HEK293 (cell line): ENCODE data around the gene ASB4.

Source experiments
- CTCF ChIA-PET: fragments of 350-600 bp; formaldehyde crosslinking; extraction: SDS; loops from one replicate; lab custom pipeline; 2021; ENCODE audit warnings: antibody characterized with exemption; lab: Yijun Ruan, JAX
- POLR2A ChIA-PET: fragments of 300-600 bp; formaldehyde crosslinking; extraction: SDS; loops from one replicate; lab custom pipeline; 2020; ENCODE audit warnings: antibody characterized with exemption, inconsistent platforms; lab: Yijun Ruan, JAX
- H3K27ac ChIP-seq: fragments of 200-500 bp; sonication (Bioruptor generic); 2 replicates; pipeline ENCODE4 v1.5.1; 2014; ENCODE audit warnings: low read depth, low read length, control low read depth, inconsistent platforms; ENCODE audit errors: extremely low read depth
- H3K36me3 ChIP-seq, 2 experiments: fragments of 200-500 bp in 1 of 2; sonication (Bioruptor generic) in 1 of 2; 1 replicate in 1 of 2; 2 replicates in 1 of 2; pipeline ENCODE4 v1.5.1; 2014 to 2017; ENCODE audit warnings: inconsistent platforms in 2 of 2, low read length in 2 of 2; ENCODE audit not compliant: control insufficient read depth in 2 of 2, insufficient read depth in 1 of 2
- H3K4me1 ChIP-seq: fragments of 200-500 bp; sonication (Bioruptor generic); 2 replicates; pipeline ENCODE4 v1.5.1; 2014; ENCODE audit warnings: mild to moderate bottlenecking, low read length, inconsistent platforms; ENCODE audit not compliant: control insufficient read depth, insufficient read depth
- H3K4me3 ChIP-seq: 2 replicates; pipeline ENCODE4 v1.5.1; 2011; ENCODE audit warnings: low read depth, mild to moderate bottlenecking, control low read depth, low read length, moderate library complexity
- H3K9me3 ChIP-seq: fragments of 200-500 bp; sonication (Bioruptor generic); 2 replicates; pipeline ENCODE4 v1.5.1; 2014; ENCODE audit warnings: low read depth, low read length, inconsistent platforms; ENCODE audit not compliant: control insufficient read depth, insufficient read depth
- KLF1 ChIP-seq: fragments of 450-650 bp; formaldehyde crosslinking; IDR thresholded peaks from 2 replicates; pipeline ENCODE4 v1.5.1; 2016; ENCODE audit warnings: missing biosample characterization, missing genetic modification characterization
- SCRT1 ChIP-seq: fragments of 450-650 bp; formaldehyde crosslinking; IDR thresholded peaks from 2 replicates; pipeline ENCODE4 v1.5.1; 2016; ENCODE audit warnings: missing biosample characterization, missing genetic modification characterization, borderline replicate concordance
- SCRT2 ChIP-seq: fragments of 450-650 bp; formaldehyde crosslinking; IDR thresholded peaks from 2 replicates; pipeline ENCODE4 v1.5.1; 2016; ENCODE audit warnings: missing biosample characterization, missing genetic modification characterization
- SP3 ChIP-seq: fragments of 450-650 bp; formaldehyde crosslinking; IDR thresholded peaks from 2 replicates; pipeline ENCODE4 v1.5.1; 2016; ENCODE audit warnings: missing biosample characterization, missing genetic modification characterization
- TRIM28 ChIP-seq: IDR thresholded peaks from 2 replicates; pipeline ENCODE4 v1.6.1; 2011; ENCODE audit warnings: low read length, control low read depth, borderline replicate concordance
- ZBTB8A ChIP-seq: fragments of 450-650 bp; formaldehyde crosslinking; IDR thresholded peaks from 2 replicates; pipeline ENCODE4 v1.5.1; 2016; ENCODE audit warnings: missing biosample characterization, missing genetic modification characterization
- ZNF133 ChIP-seq: fragments of 450-650 bp; formaldehyde crosslinking; IDR thresholded peaks from 2 replicates; pipeline ENCODE4 v1.5.1; 2016; ENCODE audit warnings: missing biosample characterization, missing genetic modification characterization
- ZNF155 ChIP-seq: fragments of 450-650 bp; formaldehyde crosslinking; IDR thresholded peaks from 2 replicates; pipeline ENCODE4 v1.5.1; 2016; ENCODE audit warnings: missing biosample characterization, missing genetic modification characterization
- ZNF211 ChIP-seq: fragments of 450-650 bp; formaldehyde crosslinking; IDR thresholded peaks from 2 replicates; pipeline ENCODE4 v1.5.1; 2016; ENCODE audit warnings: low read depth, missing biosample characterization, missing genetic modification characterization
- ZNF239 ChIP-seq: fragments of 450-650 bp; formaldehyde crosslinking; IDR thresholded peaks from 2 replicates; pipeline ENCODE4 v1.5.1; 2016; ENCODE audit warnings: missing biosample characterization, missing genetic modification characterization
- ZNF266 ChIP-seq: fragments of 450-650 bp; formaldehyde crosslinking; IDR thresholded peaks from 2 replicates; pipeline ENCODE4 v1.5.1; 2016; ENCODE audit warnings: missing biosample characterization, missing genetic modification characterization, low read depth
- ZNF292 ChIP-seq: fragments of 450-650 bp; formaldehyde crosslinking; IDR thresholded peaks from 2 replicates; pipeline ENCODE4 v1.5.1; 2016; ENCODE audit warnings: low read depth, missing biosample characterization, missing genetic modification characterization, borderline replicate concordance
- ZNF404 ChIP-seq: fragments of 450-650 bp; formaldehyde crosslinking; IDR thresholded peaks from 2 replicates; pipeline ENCODE4 v1.5.1; 2017; ENCODE audit warnings: missing biosample characterization, missing genetic modification characterization
- ZNF416 ChIP-seq: fragments of 450-650 bp; formaldehyde crosslinking; IDR thresholded peaks from 2 replicates; pipeline ENCODE4 v1.5.1; 2016; ENCODE audit warnings: missing biosample characterization, missing genetic modification characterization
- ZNF433 ChIP-seq: fragments of 450-650 bp; formaldehyde crosslinking; IDR thresholded peaks from 2 replicates; pipeline ENCODE4 v1.5.1; 2016; ENCODE audit warnings: missing biosample characterization, missing genetic modification characterization, low read depth
- ZNF610 ChIP-seq: fragments of 450-650 bp; formaldehyde crosslinking; IDR thresholded peaks from 2 replicates; pipeline ENCODE4 v1.5.1; 2016; ENCODE audit warnings: missing biosample characterization, missing genetic modification characterization, borderline replicate concordance
- ZNF639 ChIP-seq: fragments of 450-650 bp; formaldehyde crosslinking; IDR thresholded peaks from 2 replicates; pipeline ENCODE4 v1.5.1; 2016; ENCODE audit warnings: missing biosample characterization, missing genetic modification characterization
- ZNF664 ChIP-seq: fragments of 450-650 bp; formaldehyde crosslinking; IDR thresholded peaks from 2 replicates; pipeline ENCODE4 v1.5.1; 2016; ENCODE audit warnings: missing biosample characterization, missing genetic modification characterization
- ZNF76 ChIP-seq: fragments of 450-650 bp; formaldehyde crosslinking; IDR thresholded peaks from 2 replicates; pipeline ENCODE4; 2016; ENCODE audit warnings: low read depth, missing biosample characterization, missing genetic modification characterization, borderline replicate concordance
- TF ChIP-seq, protein P1 (sequence below): fragments of 450-650 bp; formaldehyde crosslinking; IDR thresholded peaks from 2 replicates; pipeline ENCODE4 v1.5.1; 2017; ENCODE audit warnings: missing biosample characterization, missing genetic modification characterization
- TF ChIP-seq, protein P2 (sequence below): sonication (generic); formaldehyde crosslinking; IDR thresholded peaks from 2 replicates; pipeline ENCODE4 v1.8.1; 2022; ENCODE audit warnings: mild to moderate bottlenecking, moderate library complexity, missing genetic modification reagents
- TF ChIP-seq, protein P3 (sequence below): fragments of 450-650 bp; formaldehyde crosslinking; IDR thresholded peaks from 2 replicates; pipeline ENCODE4 v1.5.1; 2016; ENCODE audit warnings: missing biosample characterization, missing genetic modification characterization
- TF ChIP-seq, protein P4 (sequence below): fragments of 450-650 bp; formaldehyde crosslinking; IDR thresholded peaks from 2 replicates; pipeline ENCODE4 v1.5.1; 2016; ENCODE audit warnings: missing biosample characterization, missing genetic modification characterization, borderline replicate concordance

Gene ASB4

GRCh38 chr7:95579318-95579717 lies 93.6 kb downstream of the ASB4 start (continued):
- TF ChIP-seq TRIM28 (no peak), SCRT1 (tag by site-specific recombination) (no peak), ZNF76 (tag by site-specific recombination) (no peak), ZNF433 (tag by site-specific recombination) (no peak), ZNF211 (tag by site-specific recombination) (no peak), ZNF664 (no peak), ZNF155 (tag by site-specific recombination) (no peak), ZNF610 (tag by site-specific recombination) (no peak), KLF1 (tag by site-specific recombination) (no peak)
- TF ChIP-seq, all 188 proteins: peak for 0

GRCh38 chr7:95581467-95581866 lies 95.7 kb downstream of the ASB4 start:
- Histone ChIP-seq H3K9me3 (no peaks in the 10 kb centered on the region), H3K36me3 (peaks cover 4% of the 10 kb centered on the region in 2 experiments; a peak in 2 of 3 replicates), H3K4me3 (no peak overlapping the region)
- POLR2A ChIA-PET, result interaction anchor here (0.8 kb wide), 1 partner anchor 27 kb away, joined by 4 read pairs; no protein-coding TSS in a partner anchor
- TF ChIP-seq, protein P1, sequence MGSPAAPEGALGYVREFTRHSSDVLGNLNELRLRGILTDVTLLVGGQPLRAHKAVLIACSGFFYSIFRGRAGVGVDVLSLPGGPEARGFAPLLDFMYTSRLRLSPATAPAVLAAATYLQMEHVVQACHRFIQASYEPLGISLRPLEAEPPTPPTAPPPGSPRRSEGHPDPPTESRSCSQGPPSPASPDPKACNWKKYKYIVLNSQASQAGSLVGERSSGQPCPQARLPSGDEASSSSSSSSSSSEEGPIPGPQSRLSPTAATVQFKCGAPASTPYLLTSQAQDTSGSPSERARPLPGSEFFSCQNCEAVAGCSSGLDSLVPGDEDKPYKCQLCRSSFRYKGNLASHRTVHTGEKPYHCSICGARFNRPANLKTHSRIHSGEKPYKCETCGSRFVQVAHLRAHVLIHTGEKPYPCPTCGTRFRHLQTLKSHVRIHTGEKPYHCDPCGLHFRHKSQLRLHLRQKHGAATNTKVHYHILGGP (tag by site-specific recombination), result no peak
- TF ChIP-seq ZNF404 (no peak), SP3 (no peak), SCRT2 (tag by site-specific recombination) (no peak), ZNF416 (tag by site-specific recombination) (no peak), ZNF133 (no peak), ZNF266 (tag by site-specific recombination) (no peak)
- TF ChIP-seq, protein P2, sequence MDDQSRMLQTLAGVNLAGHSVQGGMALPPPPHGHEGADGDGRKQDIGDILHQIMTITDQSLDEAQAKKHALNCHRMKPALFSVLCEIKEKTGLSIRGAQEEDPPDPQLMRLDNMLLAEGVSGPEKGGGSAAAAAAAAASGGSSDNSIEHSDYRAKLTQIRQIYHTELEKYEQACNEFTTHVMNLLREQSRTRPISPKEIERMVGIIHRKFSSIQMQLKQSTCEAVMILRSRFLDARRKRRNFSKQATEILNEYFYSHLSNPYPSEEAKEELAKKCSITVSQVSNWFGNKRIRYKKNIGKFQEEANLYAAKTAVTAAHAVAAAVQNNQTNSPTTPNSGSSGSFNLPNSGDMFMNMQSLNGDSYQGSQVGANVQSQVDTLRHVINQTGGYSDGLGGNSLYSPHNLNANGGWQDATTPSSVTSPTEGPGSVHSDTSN (CRISPR knock-in tag), result no peak
- TF ChIP-seq, protein P3, sequence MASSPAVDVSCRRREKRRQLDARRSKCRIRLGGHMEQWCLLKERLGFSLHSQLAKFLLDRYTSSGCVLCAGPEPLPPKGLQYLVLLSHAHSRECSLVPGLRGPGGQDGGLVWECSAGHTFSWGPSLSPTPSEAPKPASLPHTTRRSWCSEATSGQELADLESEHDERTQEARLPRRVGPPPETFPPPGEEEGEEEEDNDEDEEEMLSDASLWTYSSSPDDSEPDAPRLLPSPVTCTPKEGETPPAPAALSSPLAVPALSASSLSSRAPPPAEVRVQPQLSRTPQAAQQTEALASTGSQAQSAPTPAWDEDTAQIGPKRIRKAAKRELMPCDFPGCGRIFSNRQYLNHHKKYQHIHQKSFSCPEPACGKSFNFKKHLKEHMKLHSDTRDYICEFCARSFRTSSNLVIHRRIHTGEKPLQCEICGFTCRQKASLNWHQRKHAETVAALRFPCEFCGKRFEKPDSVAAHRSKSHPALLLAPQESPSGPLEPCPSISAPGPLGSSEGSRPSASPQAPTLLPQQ (tag by site-specific recombination), result no peak
- TF ChIP-seq, all 188 proteins: peak for 0
- CTCF ChIA-PET, result interaction anchor here (0.9 kb wide), 1 partner anchor 55 kb away, joined by 3 read pairs; no protein-coding TSS in a partner anchor
- Histone ChIP-seq H3K4me1 (peaks cover 5% of the 10 kb centered on the region), H3K27ac (no peak overlapping the region)

- Histone ChIP-seq H3K27ac (no peak overlapping the region), H3K9me3 (no peaks in the 10 kb centered on the region), H3K4me3 (no peak overlapping the region), H3K4me1 (peaks cover 5% of the 10 kb centered on the region), H3K36me3 (peaks cover 4 to 11% of the 10 kb centered on the region in 2 experiments; a peak in 2 of 3 replicates)
- ChIA-PET CTCF (interaction anchor here (1.1 kb wide), 1 partner anchor 30 kb away, joined by 3 read pairs; no protein-coding TSS in a partner anchor), POLR2A (no interaction called here)
- TF ChIP-seq ZNF292 (tag by site-specific recombination) (no peak), ZNF239 (tag by site-specific recombination) (no peak), ZBTB8A (tag by site-specific recombination) (no peak), ZNF639 (tag by site-specific recombination) (no peak)
- TF ChIP-seq, protein P4, sequence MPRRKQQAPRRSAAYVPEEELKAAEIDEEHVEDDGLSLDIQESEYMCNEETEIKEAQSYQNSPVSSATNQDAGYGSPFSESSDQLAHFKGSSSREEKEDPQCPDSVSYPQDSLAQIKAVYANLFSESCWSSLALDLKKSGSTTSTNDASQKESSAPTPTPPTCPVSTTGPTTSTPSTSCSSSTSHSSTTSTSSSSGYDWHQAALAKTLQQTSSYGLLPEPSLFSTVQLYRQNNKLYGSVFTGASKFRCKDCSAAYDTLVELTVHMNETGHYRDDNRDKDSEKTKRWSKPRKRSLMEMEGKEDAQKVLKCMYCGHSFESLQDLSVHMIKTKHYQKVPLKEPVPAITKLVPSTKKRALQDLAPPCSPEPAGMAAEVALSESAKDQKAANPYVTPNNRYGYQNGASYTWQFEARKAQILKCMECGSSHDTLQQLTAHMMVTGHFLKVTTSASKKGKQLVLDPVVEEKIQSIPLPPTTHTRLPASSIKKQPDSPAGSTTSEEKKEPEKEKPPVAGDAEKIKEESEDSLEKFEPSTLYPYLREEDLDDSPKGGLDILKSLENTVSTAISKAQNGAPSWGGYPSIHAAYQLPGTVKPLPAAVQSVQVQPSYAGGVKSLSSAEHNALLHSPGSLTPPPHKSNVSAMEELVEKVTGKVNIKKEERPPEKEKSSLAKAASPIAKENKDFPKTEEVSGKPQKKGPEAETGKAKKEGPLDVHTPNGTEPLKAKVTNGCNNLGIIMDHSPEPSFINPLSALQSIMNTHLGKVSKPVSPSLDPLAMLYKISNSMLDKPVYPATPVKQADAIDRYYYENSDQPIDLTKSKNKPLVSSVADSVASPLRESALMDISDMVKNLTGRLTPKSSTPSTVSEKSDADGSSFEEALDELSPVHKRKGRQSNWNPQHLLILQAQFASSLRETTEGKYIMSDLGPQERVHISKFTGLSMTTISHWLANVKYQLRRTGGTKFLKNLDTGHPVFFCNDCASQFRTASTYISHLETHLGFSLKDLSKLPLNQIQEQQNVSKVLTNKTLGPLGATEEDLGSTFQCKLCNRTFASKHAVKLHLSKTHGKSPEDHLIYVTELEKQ (tag by site-specific recombination), result no peak
Observed at GRCh38 chr7:95582578-95583293, 97.0 kb downstream of the ASB4 start.
